Stimulated activated CD8-positive, alpha-beta memory T cell treated with anti-CD3 and anti-CD28 coated beads, Interleukin-15, amount 100 ng/mL, for 4 hours (primary cell): ENCODE results near the gene NFYA.
"Not testable (repeated sequence)": the region's sequence is repeated elsewhere in the genome, so short reads cannot be mapped to it uniquely, and the experiment has no call there.

ENCODE experiments used
- DNase-seq, 2 donors: peaks; one replicate each; pipeline ENCODE4 v3.0.0-alpha.2; 2020; ENCODE audit warnings: low read depth in 2 of 2

The NFYA gene

DNA sequence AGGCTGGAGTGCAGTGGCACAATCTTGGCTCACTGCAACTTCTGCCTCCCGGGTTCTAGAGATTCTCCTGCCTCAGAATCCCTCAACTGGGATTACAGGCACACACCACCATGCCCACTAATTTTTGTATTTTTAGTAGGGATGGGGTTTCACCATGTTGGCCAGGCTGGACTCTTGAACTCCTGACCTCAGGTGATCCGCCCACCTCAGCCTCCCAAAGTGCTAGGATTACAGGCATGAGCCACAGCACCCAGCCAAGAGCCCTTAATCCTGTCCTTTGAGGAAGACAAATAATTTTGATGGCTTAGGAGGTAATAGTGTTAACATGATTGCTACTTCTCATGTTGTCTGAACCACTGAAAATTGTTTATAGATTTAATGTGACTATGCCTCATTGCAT, 42.3 kb downstream of the NFYA start:
- not testable (repeated sequence) for DNase-seq

DNA sequence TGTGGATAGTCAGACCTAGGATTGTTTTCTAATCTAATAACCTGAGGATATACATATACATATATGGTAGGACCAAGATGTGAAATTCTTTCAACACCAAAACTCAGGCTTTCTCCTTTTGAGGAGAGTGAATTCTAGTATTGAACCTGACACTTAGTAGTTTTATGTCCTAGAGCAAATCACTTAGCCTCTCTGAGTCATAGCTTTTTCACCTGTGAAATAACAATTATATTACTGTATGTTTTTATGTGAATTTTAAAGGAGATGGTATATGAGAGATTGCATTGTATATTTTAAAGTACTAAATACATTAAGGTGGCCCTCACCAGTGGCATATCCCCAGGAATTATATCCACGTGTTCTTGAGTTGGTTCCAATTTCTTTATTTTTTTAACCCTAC, 46.7 kb downstream of the NFYA start:
- DNase-seq, result no peak

DNA sequence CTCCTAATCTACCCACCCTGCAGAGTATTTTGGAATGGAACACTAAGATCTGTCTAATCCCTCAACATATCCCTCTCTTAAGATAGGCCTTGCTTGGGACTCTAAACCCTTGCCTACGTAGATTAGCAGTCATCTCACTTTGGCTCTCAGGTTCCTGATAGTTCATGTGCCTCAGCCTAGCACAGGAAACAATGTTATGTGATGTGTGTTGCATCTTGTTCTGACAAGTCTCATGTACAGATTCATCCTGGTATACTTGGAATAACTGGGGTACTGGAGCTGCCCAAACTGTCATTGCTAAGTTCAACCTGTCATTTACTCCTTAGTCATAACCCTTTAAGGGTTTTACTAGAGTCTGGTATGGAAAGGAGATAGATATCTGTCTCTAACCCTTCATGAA, 47.3 kb downstream of the NFYA start:
- DNase-seq, result no peak

- DNase-seq, result no peak
Observed at GRCh38 chr6:41122373-41122772, 49.6 kb downstream of the NFYA start.

- DNase-seq, result no peak
Observed at GRCh38 chr6:41122918-41123317, 50.1 kb downstream of the NFYA start.

DNA sequence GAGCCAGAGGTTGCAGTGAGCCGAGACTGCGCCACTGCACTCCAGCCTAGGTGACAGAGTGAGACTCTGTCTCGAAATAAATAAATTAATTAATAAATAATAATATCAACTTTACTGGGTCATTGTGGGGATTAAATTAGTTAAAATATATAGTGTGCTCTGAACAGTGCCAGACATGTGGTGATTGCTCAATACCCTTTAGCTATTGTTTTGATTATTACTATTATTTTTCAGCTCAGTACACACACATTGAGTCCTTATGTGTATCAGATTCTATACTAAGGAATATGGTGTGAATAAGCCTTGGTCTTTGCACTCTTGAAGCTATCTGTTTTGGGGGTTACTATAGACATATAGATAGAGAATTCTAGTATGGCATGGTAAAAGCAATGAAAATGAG, 52.5 kb downstream of the NFYA start:
- DNase-seq, result no peak

- no peak for DNase-seq
Observed at GRCh38 chr6:41132254-41132653, 59.5 kb downstream of the NFYA start.

DNA sequence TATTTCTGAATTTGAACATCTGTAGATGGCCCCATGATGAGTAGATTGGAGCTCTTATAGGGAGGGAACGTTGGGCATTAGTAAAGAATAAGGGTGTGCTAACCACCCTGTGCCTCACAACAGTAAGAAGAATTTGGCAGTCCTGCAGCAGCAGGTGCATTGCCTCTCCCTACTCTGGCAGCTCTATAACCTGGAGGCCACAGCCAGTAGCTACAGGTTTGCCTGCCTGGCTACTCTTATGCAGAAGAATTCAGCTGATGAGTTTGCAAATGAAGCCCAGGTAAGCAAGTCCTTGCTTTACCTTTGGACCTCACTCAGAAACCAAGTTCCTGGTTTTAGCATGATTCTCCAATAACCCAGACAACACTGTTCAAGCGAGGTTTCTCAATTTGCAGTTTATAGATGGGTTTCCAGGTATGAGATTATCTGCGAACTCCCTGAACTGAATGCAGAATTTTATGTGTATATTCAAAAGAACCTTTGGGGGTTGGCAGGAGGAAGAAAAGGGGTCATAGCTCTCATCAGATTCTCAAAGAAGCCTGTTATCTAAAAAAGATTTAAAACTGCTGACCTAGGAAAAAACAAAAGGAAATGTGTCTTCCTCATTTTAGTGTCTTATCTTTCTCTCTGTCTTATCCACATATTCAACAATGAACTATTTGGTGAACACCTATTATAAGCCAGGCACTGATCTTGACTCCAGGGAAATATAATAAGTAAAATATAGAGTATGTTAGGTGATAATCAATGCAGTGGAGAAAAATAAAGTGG, 62.5 kb downstream of the NFYA start:
- no peak for DNase-seq

DNA sequence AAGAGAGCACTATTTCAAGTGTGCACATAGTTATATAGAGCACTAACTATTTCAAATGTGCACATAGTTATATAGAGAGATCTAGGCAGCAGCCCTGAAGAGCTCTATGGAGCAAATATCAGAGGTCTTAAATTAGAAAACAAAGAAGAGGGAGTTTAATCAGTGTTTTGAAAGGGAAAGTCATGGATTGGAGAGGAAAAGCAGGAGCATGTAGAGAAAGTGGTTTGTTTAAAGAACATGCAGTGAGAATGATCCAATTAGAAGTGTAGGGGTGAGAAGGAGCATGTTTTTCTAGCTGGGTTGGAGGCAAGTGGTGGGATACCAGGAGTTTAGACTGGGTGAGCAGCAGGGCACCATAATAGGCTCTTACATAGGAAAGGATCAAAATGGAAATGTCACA, 64.1 kb downstream of the NFYA start:
- DNase-seq, result no peak

GRCh38 chr6:41147917-41148316, 75.1 kb downstream of the NFYA start:
- no peak for DNase-seq
